Measurements from ENCODE around the gene FAM222A.

DNA sequence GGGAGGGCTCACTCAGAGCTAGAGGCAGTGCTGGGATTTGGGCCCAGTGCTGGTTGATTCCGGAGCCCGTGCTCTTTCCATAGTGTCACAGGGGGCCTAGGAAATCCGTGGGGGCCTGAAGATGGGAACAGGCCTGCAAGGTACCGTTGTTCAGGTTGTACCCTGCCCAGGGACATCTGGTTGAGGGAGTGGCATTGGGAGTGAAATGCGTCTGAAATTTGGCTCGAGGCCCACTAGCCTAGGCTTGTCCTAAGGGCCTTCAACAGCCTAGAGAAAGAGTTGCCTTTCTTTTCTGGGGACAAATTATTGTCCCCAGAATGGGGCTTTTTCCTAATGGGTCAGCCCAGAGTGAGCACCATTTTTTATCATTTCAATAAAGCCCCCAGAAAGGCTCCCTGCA lies 26.4 kb upstream of the FAM222A start:
- TF ChIP-seq CTCF (IDR thresholded peaks at IDR 0.05; ENCODE audit: insufficient read depth, low read length, poor library complexity, severe bottlenecking) (no peak), EZH2phosphoT487 (conservative IDR thresholded peaks at IDR 0.05; ENCODE audit: low read length) (no peak)

All from SU-DHL-6 (cell line).